ENCODE data around the gene GPC3.

GPC3 gene

GRCh38 chrX:133749951-133750350 lies 235.4 kb downstream of the GPC3 start:
- TF ChIP-seq CTCF (IDR thresholded peaks at IDR 0.05; ENCODE audit: low read depth, low read length, missing control alignments), result no peak
- DNase-seq (ENCODE audit: extremely low read depth, low read depth), result no peak
- no peak overlapping the region for H3K4me3 ChIP-seq (replicated peaks; ENCODE audit: low read depth, low read length)

- no peak overlapping the region for H3K4me3 ChIP-seq (replicated peaks; ENCODE audit: low read depth, low read length)
- TF ChIP-seq CTCF (IDR thresholded peaks at IDR 0.05; ENCODE audit: low read depth, low read length, missing control alignments), result no peak
- no peak for DNase-seq (ENCODE audit: extremely low read depth, low read depth)
Measured at GRCh38 chrX:133749370-133749769, 236.0 kb downstream of the GPC3 start.

GRCh38 chrX:133747196-133747595 lies 238.2 kb downstream of the GPC3 start:
- H3K4me3 ChIP-seq (replicated peaks; ENCODE audit: low read depth, low read length), result no peak overlapping the region
- TF ChIP-seq CTCF (IDR thresholded peaks at IDR 0.05; ENCODE audit: low read depth, low read length, missing control alignments), result no peak
- no peak for DNase-seq (ENCODE audit: extremely low read depth, low read depth)

- no peak overlapping the region for H3K4me3 ChIP-seq (replicated peaks; ENCODE audit: low read depth, low read length)
- TF ChIP-seq CTCF (IDR thresholded peaks at IDR 0.05; ENCODE audit: low read depth, low read length, missing control alignments), result no peak
- no peak for DNase-seq (ENCODE audit: extremely low read depth, low read depth)
Measured at GRCh38 chrX:133746593-133746992, 238.8 kb downstream of the GPC3 start.

- no peak overlapping the region for H3K4me3 ChIP-seq (replicated peaks; ENCODE audit: low read depth, low read length)
- no peak for DNase-seq (ENCODE audit: extremely low read depth, low read depth)
- no peak for TF ChIP-seq CTCF (IDR thresholded peaks at IDR 0.05; ENCODE audit: low read depth, low read length, missing control alignments)
Measured at GRCh38 chrX:133745349-133745748, 240.0 kb downstream of the GPC3 start.

- no peak for TF ChIP-seq CTCF (IDR thresholded peaks at IDR 0.05; ENCODE audit: low read depth, low read length, missing control alignments)
- no peak for DNase-seq (ENCODE audit: extremely low read depth, low read depth)
- H3K4me3 ChIP-seq (replicated peaks; ENCODE audit: low read depth, low read length), result no peak overlapping the region
Measured at GRCh38 chrX:133742602-133743305, 242.6 kb downstream of the GPC3 start.

- TF ChIP-seq CTCF (IDR thresholded peaks at IDR 0.05; ENCODE audit: low read depth, low read length, missing control alignments), result no peak
- no peak overlapping the region for H3K4me3 ChIP-seq (replicated peaks; ENCODE audit: low read depth, low read length)
- no peak for DNase-seq (ENCODE audit: extremely low read depth, low read depth)
Measured at GRCh38 chrX:133741303-133741702, 244.1 kb downstream of the GPC3 start.

All from HFF-Myc (cell line).